ENCODE measurements around the gene GRK5.

GRK5 gene

GRCh38 chr10:119391440-119392251 lies 184.3 kb downstream of the GRK5 start:
- DNase-seq = no peak

- no peak for DNase-seq
Observed at GRCh38 chr10:119393019-119393418, 185.6 kb downstream of the GRK5 start.

- DNase-seq = no peak
Observed at GRCh38 chr10:119393421-119393820, 186.1 kb downstream of the GRK5 start.

GRCh38 chr10:119393845-119394244 lies 186.5 kb downstream of the GRK5 start:
- DNase-seq = no peak

- DNase-seq = no peak
Observed at GRCh38 chr10:119394657-119395279, 187.4 kb downstream of the GRK5 start.

GRCh38 chr10:119395280-119396007 lies 188.1 kb downstream of the GRK5 start:
- no peak for DNase-seq

GRCh38 chr10:119396008-119396708 lies 188.8 kb downstream of the GRK5 start:
- DNase-seq = no peak

GRCh38 chr10:119396709-119397071 lies 189.3 kb downstream of the GRK5 start:
- no peak for DNase-seq

- DNase-seq = no peak
Observed at GRCh38 chr10:119397416-119397815, 190.0 kb downstream of the GRK5 start.

- DNase-seq = no peak
Observed at GRCh38 chr10:119398996-119399395, 191.6 kb downstream of the GRK5 start.

GRCh38 chr10:119399466-119399865 lies 192.1 kb downstream of the GRK5 start:
- no peak for DNase-seq

GRCh38 chr10:119401671-119402395 lies 194.5 kb downstream of the GRK5 start:
- DNase-seq = peak; percentile 41

- no peak for DNase-seq
Observed at GRCh38 chr10:119403921-119404320, 196.6 kb downstream of the GRK5 start.

GRCh38 chr10:119404719-119405519 lies 197.5 kb downstream of the GRK5 start:
- no peak for DNase-seq

- no peak for DNase-seq
Observed at GRCh38 chr10:119405520-119405807, 198.1 kb downstream of the GRK5 start.

GRCh38 chr10:119406137-119406536 lies 198.8 kb downstream of the GRK5 start:
- DNase-seq = no peak

- no peak for DNase-seq
Observed at GRCh38 chr10:119406601-119407253, 199.4 kb downstream of the GRK5 start.

GRCh38 chr10:119407254-119407777 lies 199.9 kb downstream of the GRK5 start:
- no peak for DNase-seq

- no peak for DNase-seq
Observed at GRCh38 chr10:119408072-119408471, 200.7 kb downstream of the GRK5 start.

- no peak for DNase-seq
Observed at GRCh38 chr10:119408969-119409371, 201.6 kb downstream of the GRK5 start.

GRCh38 chr10:119409385-119409784 lies 202.0 kb downstream of the GRK5 start:
- DNase-seq = no peak
